ENCODE measurements around the gene GNAZ. TPM values are rescaled to one million over a fixed set of nuclear protein-coding genes. Genes with fewer than 3 reads are reported as not detected.

GNAZ gene
- total and polyA plus RNA-seq, 2 of the 8 experiments (the other 6 are each of a cell fraction or from before 2014, with no cell fraction given) = 6.6 to 9.6 TPM

DNA sequence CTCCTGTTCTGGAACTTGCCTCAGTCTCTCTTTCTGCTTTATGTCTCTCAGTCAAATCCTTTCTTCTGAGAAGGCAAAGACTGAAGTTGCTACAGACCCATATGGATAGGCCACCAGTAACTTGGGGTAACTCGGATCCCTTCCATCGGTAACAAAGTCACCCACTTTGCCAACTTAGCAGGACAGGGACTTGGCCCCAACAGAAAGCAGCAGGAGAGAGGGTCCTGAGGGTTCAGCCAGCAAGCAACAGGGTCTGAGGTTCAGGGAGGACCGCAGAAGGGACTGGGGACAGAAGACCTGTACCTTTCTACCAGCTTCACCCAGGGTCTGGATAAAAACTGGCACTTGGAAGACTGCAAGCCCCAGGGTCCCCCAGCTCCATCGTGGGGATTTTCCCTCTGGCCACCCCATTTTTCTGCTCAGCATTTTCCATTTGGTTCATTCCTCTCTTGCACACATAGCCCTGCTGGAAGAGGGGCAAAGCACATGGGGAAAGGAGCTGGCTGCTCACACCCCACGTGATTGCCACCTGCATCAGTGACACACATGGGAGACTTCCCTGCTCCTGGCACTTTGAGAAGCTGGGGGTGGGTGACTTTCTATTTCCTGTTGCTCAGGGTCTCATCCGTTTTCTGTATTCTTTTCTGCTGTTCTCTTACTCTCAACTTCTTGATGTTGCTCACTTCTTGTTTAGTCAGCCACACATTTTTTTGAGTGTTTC, 34.6 kb upstream of the GNAZ start:
- Histone ChIP-seq H3K79me1 (ENCODE audit: low read depth, low read length) (no peaks in the 10 kb centered on the region), H2BK120ac (replicated peaks; ENCODE audit: low read depth, low read length) (no peak overlapping the region), H3K4me3 (ENCODE audit: extremely low read depth in 1 of 4, insufficient read depth in 2 of 4, low read depth in 3 of 4, low read length in 4 of 4) (no peak overlapping the region), H3K36me3 (ENCODE audit: control insufficient read depth in 2 of 4, insufficient read depth in 4 of 4, low read length in 3 of 4) (no peaks in the 10 kb centered on the region), H2AFZ (ENCODE audit: low read length) (no peak overlapping the region), H3K23ac (ENCODE audit: insufficient read length) (no peak overlapping the region), H3K14ac (ENCODE audit: insufficient read length) (no peak overlapping the region), H3K27ac (ENCODE audit: low read depth, low read length) (no peak overlapping the region), H2AK5ac (ENCODE audit: low read depth, low read length) (no peak overlapping the region), H2BK15ac (ENCODE audit: low read length) (no peak overlapping the region; the same call in 1 of the 2 replicates), H2BK5ac (ENCODE audit: low read depth, low read length) (no peak overlapping the region), H3K4me1 (replicated peaks in 1 of 4; ENCODE audit: control insufficient read depth in 3 of 4, insufficient read depth in 4 of 4, low read length in 3 of 4) (peaks cover 0 to 5% (median under 1%) of the 10 kb centered on the region in 4 experiments; a peak in 1 of 7 replicates), H3K9ac (replicated peaks in 1 of 4; ENCODE audit: extremely low read depth in 1 of 4, low read depth in 3 of 4, low read length in 3 of 4) (no peak overlapping the region), H4K20me1 (replicated peaks in 1 of 2; ENCODE audit: control insufficient read depth in 1 of 2, insufficient read depth in 2 of 2, low read length in 2 of 2) (no peaks in the 10 kb centered on the region), H3K56ac (replicated peaks; ENCODE audit: insufficient read length, low read depth, low read length) (no peak overlapping the region), H4K91ac (replicated peaks; ENCODE audit: insufficient read length, low read length) (no peak overlapping the region), H2BK20ac (ENCODE audit: low read length) (no peak overlapping the region), H3K18ac (ENCODE audit: extremely low read depth, low read length) (no peak overlapping the region), H3K23me2 (ENCODE audit: low read depth, low read length) (no peaks in the 10 kb centered on the region), H4K5ac (ENCODE audit: insufficient read length, low read depth, low read length) (no peak overlapping the region), H3K27me3 (replicated peaks in 1 of 4; ENCODE audit: control insufficient read depth in 3 of 4, extremely low read depth in 1 of 4, insufficient read depth in 3 of 4, low read length in 3 of 4) (peaks cover 0 to 5% (median 2%) of the 10 kb centered on the region in 4 experiments; a peak in 2 of 7 replicates), H4K8ac (ENCODE audit: extremely low read depth, insufficient read depth, low read length) (no peak overlapping the region), H3K4ac (replicated peaks; ENCODE audit: insufficient read length, low read depth, low read length) (no peak overlapping the region), H3K79me2 (ENCODE audit: control insufficient read depth in 1 of 2, insufficient read depth in 2 of 2, low read length in 2 of 2) (no peaks in the 10 kb centered on the region), H3K9me3 (ENCODE audit: insufficient read depth in 2 of 2, low read depth in 1 of 2, low read length in 1 of 2) (peaks cover 4 to 6% of the 10 kb centered on the region in 2 experiments; a peak in 1 of 4 replicates), H2BK12ac (ENCODE audit: low read depth, low read length) (no peak overlapping the region), H3K4me2 (ENCODE audit: insufficient read depth in 1 of 2, low read depth in 2 of 2, low read length in 2 of 2) (no peak overlapping the region)
- FAIRE-seq (no peak), DNase-seq (ENCODE audit: low read depth in 1 of 2, low spot score in 2 of 2) (no peak)
- TF ChIP-seq RNF2 (IDR thresholded peaks at IDR 0.05; ENCODE audit: borderline replicate concordance, low read depth, low read length, missing control alignments, poor library complexity, severe bottlenecking) = no peak
- TF ChIP-seq KDM1A (IDR thresholded peaks at IDR 0.05; ENCODE audit: borderline replicate concordance, low read length) = no peak
- TF ChIP-seq, protein P1, sequence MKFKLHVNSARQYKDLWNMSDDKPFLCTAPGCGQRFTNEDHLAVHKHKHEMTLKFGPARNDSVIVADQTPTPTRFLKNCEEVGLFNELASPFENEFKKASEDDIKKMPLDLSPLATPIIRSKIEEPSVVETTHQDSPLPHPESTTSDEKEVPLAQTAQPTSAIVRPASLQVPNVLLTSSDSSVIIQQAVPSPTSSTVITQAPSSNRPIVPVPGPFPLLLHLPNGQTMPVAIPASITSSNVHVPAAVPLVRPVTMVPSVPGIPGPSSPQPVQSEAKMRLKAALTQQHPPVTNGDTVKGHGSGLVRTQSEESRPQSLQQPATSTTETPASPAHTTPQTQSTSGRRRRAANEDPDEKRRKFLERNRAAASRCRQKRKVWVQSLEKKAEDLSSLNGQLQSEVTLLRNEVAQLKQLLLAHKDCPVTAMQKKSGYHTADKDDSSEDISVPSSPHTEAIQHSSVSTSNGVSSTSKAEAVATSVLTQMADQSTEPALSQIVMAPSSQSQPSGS (IDR thresholded peaks at IDR 0.05; ENCODE audit: low read length) = no peak
- TF ChIP-seq NANOG (IDR thresholded peaks at IDR 0.05; ENCODE audit: insufficient read depth, low read depth, low read length, poor library complexity, severe bottlenecking) = no peak
- TF ChIP-seq SIRT6 (IDR thresholded peaks at IDR 0.05; ENCODE audit: low read length) = no peak
- no peak for TF ChIP-seq POU5F1 (IDR thresholded peaks at IDR 0.05; ENCODE audit: low read depth, low read length)
- POLR2A ChIA-PET (ENCODE audit: partially characterized antibody) = no interaction called here
- CTCF ChIA-PET (ENCODE audit: partially characterized antibody) = interaction anchor here (1.6 kb wide), 1 partner anchor 76 kb away, joined by 4 read pairs; no protein-coding TSS in a partner anchor
- WGBS, 2 experiments (ENCODE audit: extremely low coverage in 1 of 2, insufficient coverage in 1 of 2, insufficient read length in 1 of 2, insufficient replicate concordance in 2 of 2, low coverage in 1 of 2, low lambda C conversion rate in 2 of 2, missing lambda C conversion rate in 1 of 2) = 84% methylated on average over 6 of the region's 6 CpGs; no CpG with 5 or more reads in 1 of the 2 experiments
